ENCODE measurements around the gene PLXDC2.
A peak's percentile ranks its signal among the peaks of the same experiment; 100 is the strongest.

PLXDC2 gene

GRCh38 chr10:20302033-20302432, 485.8 kb downstream of the PLXDC2 start (continued):
- no peak for TF ChIP-seq PRDM10 (tag by site-specific recombination; IDR thresholded peaks at IDR 0.05)
- TF ChIP-seq ZNF146 (tag by site-specific recombination; IDR thresholded peaks at IDR 0.05): no peak
- no peak for TF ChIP-seq ZNF362 (tag by site-specific recombination; IDR thresholded peaks at IDR 0.05)
- TF ChIP-seq ZNF211 (tag by site-specific recombination; IDR thresholded peaks at IDR 0.05; ENCODE audit: low read depth): no peak
- TF ChIP-seq ZNF398 (tag by site-specific recombination; IDR thresholded peaks at IDR 0.05): no peak

- TF ChIP-seq ZIC2 (tag by site-specific recombination; IDR thresholded peaks at IDR 0.05) (no peak), ZNF157 (tag by site-specific recombination; IDR thresholded peaks at IDR 0.05) (no peak), ZNF610 (tag by site-specific recombination; IDR thresholded peaks at IDR 0.05; ENCODE audit: borderline replicate concordance) (peak; percentile 86)
- Histone ChIP-seq H3K36me3 (ENCODE audit: control insufficient read depth in 2 of 2, insufficient read depth in 1 of 2, low read length in 2 of 2) (no peaks in the 10 kb centered on the region), H3K9me3 (ENCODE audit: control insufficient read depth, insufficient read depth, low read depth, low read length) (no peaks in the 10 kb centered on the region), H3K27ac (ENCODE audit: extremely low read depth, low read depth, low read length) (no peak overlapping the region), H3K4me1 (ENCODE audit: control insufficient read depth, insufficient read depth, low read length) (no peaks in the 10 kb centered on the region), H3K4me3 (ENCODE audit: low read depth, low read length) (no peak overlapping the region)
- POLR2A ChIA-PET: no interaction called here
- CTCF ChIA-PET: no interaction called here
These were observed 487.4 kb downstream of the PLXDC2 start for GRCh38 chr10:20303453-20304152.

DNA sequence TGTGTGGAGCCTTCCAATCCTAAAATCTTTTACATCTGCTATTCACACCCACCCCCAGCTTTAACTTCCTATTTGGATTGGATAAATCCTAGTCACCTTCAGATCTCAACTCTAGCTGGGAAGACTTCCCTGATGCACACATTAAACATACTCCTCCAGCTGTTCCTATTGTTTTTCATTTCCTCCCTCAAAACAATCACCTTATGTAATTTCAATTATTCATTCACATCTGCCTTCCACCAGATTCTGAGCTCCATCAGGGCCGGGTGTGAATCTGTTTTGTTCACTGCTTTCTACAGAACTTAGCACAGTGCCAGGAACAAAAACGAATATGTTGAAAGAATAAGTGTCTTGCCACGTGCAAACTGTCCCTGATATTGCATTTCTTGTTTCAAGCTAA, 497.4 kb downstream of the PLXDC2 start:
- no peaks in the 10 kb centered on the region for H3K36me3 ChIP-seq (ENCODE audit: control insufficient read depth in 2 of 2, insufficient read depth in 1 of 2, low read length in 2 of 2)
- ChIA-PET POLR2A (interaction anchor here (0.6 kb wide), 1 partner anchor 16 kb away, joined by 3 read pairs; no protein-coding TSS in a partner anchor), CTCF (no interaction called here)
- no peak overlapping the region for H3K4me3 ChIP-seq (ENCODE audit: low read depth, low read length)
- no peaks in the 10 kb centered on the region for H3K9me3 ChIP-seq (ENCODE audit: control insufficient read depth, insufficient read depth, low read depth, low read length)
- H3K4me1 ChIP-seq (ENCODE audit: control insufficient read depth, insufficient read depth, low read length): no peaks in the 10 kb centered on the region
- no peak overlapping the region for H3K27ac ChIP-seq (ENCODE audit: extremely low read depth, low read depth, low read length)
- TF ChIP-seq MEIS1 (CRISPR knock-in tag; IDR thresholded peaks at IDR 0.05; ENCODE audit: borderline replicate concordance) (no peak), KLF9 (tag by site-specific recombination; IDR thresholded peaks at IDR 0.05; ENCODE audit: low read depth) (no peak), ZNF19 (tag by site-specific recombination; IDR thresholded peaks at IDR 0.05; ENCODE audit: low read depth) (no peak), ZNF37A (tag by site-specific recombination; IDR thresholded peaks at IDR 0.05) (no peak), ZNF791 (tag by site-specific recombination; IDR thresholded peaks at IDR 0.05) (no peak), ZBTB21 (tag by site-specific recombination; IDR thresholded peaks at IDR 0.05) (no peak), ZBTB48 (tag by site-specific recombination; IDR thresholded peaks at IDR 0.05) (no peak), ZNF341 (tag by site-specific recombination; IDR thresholded peaks at IDR 0.05; ENCODE audit: low read depth) (no peak), GLI4 (tag by site-specific recombination; IDR thresholded peaks at IDR 0.05) (no peak), KLF7 (tag by site-specific recombination; IDR thresholded peaks at IDR 0.05; ENCODE audit: borderline replicate concordance) (no peak), ZNF704 (tag by site-specific recombination; IDR thresholded peaks at IDR 0.05) (no peak), ZNF311 (tag by site-specific recombination; IDR thresholded peaks at IDR 0.05; ENCODE audit: borderline replicate concordance) (no peak), ZNF747 (tag by site-specific recombination; IDR thresholded peaks at IDR 0.05) (no peak), ZNF366 (tag by site-specific recombination; conservative IDR thresholded peaks at IDR 0.05) (no peak), ZNF335 (tag by site-specific recombination; conservative IDR thresholded peaks at IDR 0.05) (no peak), ZNF169 (tag by site-specific recombination; IDR thresholded peaks at IDR 0.05) (no peak), ZFP3 (tag by site-specific recombination; IDR thresholded peaks at IDR 0.05; ENCODE audit: low read depth) (no peak), ZNF157 (tag by site-specific recombination; IDR thresholded peaks at IDR 0.05) (no peak)
